Omental fat pad (tissue), 4 donors: ENCODE measurements around the gene SIM1. TPM values are rescaled to one million over a fixed set of nuclear protein-coding genes. Genes with fewer than 3 reads are reported as not detected.

ENCODE experiments used
- ATAC-seq: fragments of 150-250 bp; one replicate; pipeline ENCODE4 v1.9.1; 2016; ENCODE audit warnings: mild to moderate bottlenecking, moderate library complexity; ENCODE audit not compliant: low FRiP score
- DNase-seq: peaks from one replicate; pipeline ENCODE4 v3.0.0-alpha.2; 2019; ENCODE audit warnings: low spot score
- total RNA-seq, 4 donors: library from RNA; depleted of rRNA; stranded (reverse); fragments of >200 nt; gene quantifications; one replicate each; pipeline ENCODE4 v1.1.0, GENCODE V29; 2016
- TF ChIP-seq, protein P1 (sequence below), 3 donors: fragments of 450-650 bp; IDR thresholded peaks; one replicate each; pipeline ENCODE4 v1.5.1; 2016 to 2017; ENCODE audit warnings: antibody characterized with exemption in 3 of 3, mild to moderate bottlenecking in 3 of 3, moderate library complexity in 2 of 3

Gene SIM1
- total RNA-seq, 4 donors from 2014 or later: 0.32 TPM; not detected in 3

DNA sequence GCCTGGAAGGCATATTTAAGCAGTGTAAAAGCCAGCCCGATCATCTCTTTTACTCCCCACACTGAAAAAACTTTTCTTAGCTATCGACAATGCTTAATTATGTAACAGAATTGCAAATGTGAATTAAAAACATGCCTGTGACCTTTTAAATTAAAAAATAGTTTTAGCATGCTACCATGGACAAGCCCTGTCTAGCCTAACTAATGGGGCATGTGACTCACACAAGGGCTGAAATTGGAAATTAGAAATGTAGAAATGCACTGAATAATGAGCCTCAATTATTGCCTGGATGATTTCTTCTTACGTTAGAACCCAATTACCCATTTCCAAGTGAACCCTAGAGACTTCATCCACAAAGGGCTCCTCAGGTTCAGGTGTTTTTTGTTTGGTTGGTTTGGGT is 82.7 kb downstream of the SIM1 start:
- TF ChIP-seq, protein P1, sequence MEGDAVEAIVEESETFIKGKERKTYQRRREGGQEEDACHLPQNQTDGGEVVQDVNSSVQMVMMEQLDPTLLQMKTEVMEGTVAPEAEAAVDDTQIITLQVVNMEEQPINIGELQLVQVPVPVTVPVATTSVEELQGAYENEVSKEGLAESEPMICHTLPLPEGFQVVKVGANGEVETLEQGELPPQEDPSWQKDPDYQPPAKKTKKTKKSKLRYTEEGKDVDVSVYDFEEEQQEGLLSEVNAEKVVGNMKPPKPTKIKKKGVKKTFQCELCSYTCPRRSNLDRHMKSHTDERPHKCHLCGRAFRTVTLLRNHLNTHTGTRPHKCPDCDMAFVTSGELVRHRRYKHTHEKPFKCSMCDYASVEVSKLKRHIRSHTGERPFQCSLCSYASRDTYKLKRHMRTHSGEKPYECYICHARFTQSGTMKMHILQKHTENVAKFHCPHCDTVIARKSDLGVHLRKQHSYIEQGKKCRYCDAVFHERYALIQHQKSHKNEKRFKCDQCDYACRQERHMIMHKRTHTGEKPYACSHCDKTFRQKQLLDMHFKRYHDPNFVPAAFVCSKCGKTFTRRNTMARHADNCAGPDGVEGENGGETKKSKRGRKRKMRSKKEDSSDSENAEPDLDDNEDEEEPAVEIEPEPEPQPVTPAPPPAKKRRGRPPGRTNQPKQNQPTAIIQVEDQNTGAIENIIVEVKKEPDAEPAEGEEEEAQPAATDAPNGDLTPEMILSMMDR (IDR thresholded peaks at IDR 0.05): no peak
- no peak for DNase-seq
- ATAC-seq: no peak

DNA sequence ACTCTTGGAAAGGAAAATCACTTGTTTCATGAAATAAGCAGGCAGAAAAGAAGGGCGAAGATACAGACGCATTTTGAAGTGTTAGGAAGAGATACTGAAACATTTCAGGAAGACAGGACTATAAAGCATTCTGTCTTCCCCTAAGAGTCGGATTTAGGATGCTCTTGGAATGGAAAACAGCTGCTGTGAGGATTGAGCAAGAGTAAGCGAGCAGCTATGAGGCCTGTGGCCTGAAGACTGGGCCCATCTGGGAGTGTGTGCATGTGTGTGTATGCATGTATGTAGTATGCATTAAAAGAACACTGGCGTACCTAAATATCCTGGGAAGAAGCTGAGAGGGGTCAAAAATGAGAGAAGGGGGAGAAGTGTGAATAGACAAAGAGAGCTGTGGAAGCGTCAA is 83.6 kb downstream of the SIM1 start:
- ATAC-seq: no peak

DNA sequence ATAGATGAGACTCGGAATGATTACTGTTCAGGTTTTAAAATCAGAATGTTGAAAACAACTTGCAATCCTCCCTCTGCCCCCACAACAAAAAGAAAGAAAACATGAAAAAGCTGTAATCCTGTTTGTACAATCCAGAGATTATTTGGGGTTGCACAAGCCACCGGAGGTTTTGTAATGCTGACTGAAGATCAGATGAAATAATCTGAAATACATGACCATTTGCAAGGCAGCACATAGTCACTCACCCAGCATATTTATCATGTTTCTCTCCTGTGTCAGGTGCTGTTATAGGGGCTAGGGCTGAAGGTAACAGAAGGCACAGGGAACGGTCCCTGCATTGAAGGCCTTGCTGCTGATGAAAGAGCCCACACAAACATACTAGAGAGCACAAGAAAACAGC is 85.3 kb downstream of the SIM1 start:
- DNase-seq (no peak), ATAC-seq (no peak)
- TF ChIP-seq, protein P1 (IDR thresholded peaks at IDR 0.05): no peak

More for the DNA sequence above, 83.6 kb downstream of the SIM1 start:
- DNase-seq: no peak
- TF ChIP-seq, protein P1 (IDR thresholded peaks at IDR 0.05): no peak

DNA sequence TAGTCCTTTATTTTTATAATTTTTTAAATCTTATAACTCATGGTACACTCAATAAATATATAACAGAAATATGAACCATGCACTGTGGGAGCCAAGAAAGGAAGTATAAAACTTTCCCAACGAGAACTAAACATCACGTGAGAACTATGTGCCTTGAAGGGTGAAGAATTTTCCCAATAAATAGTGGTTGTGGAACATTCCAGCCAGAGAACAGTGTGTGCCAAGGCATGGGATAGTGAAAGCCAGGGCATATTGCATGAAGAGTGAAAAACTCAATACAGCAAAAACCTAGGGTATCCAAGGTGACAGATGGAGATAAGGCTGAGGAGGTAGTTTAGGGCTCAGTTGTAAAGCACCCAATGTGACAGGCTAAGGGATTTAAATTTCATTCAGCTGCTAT is 86.1 kb downstream of the SIM1 start:
- DNase-seq (no peak), ATAC-seq (no peak)
- TF ChIP-seq, protein P1 (IDR thresholded peaks at IDR 0.05): no peak

DNA sequence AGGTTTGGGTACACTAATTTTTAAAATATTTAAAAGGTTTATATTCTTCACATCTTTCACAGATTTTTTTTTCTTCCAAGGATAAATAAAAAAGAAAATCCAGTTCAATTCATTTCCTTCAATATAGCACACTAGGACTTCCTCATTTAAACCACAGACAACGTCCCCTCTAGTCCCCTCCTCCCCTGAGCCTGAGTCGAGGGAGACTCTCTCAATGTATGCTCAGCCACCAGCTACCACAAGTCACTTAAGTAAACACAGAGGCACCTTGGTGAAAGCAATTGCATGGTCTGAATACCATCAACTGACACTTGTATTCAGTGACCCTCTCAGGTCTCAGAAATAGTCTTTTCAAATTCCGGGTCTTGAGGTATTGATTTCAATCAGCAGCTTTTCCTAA is 88.6 kb downstream of the SIM1 start:
- TF ChIP-seq, protein P1 (IDR thresholded peaks at IDR 0.05): no peak
- ATAC-seq (no peak), DNase-seq (no peak)

DNA sequence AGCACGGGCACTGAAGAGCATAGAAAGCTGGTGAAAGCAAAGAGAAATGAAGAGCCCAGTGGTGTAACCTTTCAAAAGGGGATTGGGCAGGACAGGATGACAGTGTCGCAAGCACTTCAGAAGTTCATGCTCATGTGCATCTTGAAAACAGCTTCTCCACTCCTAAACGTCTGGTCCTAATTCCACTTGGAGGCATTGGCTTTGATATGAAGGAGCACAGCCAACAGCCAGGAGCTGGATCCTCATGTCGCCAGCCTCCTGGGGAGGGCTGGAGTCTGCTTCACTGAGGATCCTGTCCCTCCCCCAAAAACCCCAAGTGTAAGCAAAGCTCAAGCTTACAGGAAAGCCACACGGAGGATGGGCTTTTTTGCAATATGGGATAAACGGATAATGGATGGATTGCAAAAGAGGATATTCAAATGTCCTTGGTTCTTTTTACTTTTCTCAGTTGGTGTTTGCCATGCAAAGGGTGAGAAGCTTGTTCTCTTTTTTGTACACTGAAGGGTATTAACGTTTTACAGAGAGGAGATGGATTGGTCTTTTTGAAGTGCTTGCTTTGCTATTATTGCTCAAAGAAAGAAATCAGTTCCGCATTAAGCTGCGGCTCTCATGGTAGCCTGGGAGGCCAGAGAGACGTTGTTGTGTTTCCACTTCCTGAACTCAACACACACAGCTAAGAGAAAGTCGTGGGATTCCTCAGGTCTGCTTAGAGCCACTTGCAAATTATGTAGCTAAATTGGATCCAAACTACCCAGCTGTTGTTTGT is 92.2 kb downstream of the SIM1 start:
- ATAC-seq: no peak
- TF ChIP-seq, protein P1 (IDR thresholded peaks at IDR 0.05): no peak

DNA sequence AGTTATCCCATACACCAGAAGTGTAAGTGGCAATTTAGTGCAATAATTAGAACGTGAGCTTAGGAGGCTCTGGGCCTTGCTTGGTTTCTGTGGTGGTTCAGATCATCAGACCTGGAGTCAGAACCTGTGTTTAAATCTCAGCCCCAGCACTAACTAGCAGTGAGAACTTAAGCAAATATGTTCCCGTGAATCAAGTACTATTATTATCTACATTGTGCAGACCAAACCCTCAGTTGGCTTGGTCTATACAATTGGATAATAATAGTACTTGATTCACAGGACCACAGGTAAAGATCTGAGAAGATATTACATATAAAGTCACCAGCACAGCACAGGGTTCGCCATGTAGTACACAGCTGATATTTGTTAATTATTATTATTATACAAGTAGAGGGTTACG is 93.1 kb downstream of the SIM1 start:
- no peak for ATAC-seq
- DNase-seq: no peak
- TF ChIP-seq, protein P1 (IDR thresholded peaks at IDR 0.05): no peak

More for the DNA sequence above, 92.2 kb downstream of the SIM1 start:
- DNase-seq: no peak
